Fibroblast of lung (primary cell): ENCODE results near the gene PLEKHA8. TPM values are rescaled to one million over a fixed set of nuclear protein-coding genes. Genes with fewer than 3 reads are reported as not detected.

Source experiments
- DNase-seq, 2 donors: peaks; one replicate each; pipeline versions ENCODE4 v3.0.0 to v3.0.0-alpha.2; 2010; ENCODE audit warnings: low read depth in 2 of 2
- H2AFZ ChIP-seq: 2 replicates; pipeline ENCODE4 v1.5.1; 2012; ENCODE audit warnings: low read length, control low read depth, inconsistent platforms
- H3K27ac ChIP-seq: 2 replicates; pipeline ENCODE4 v1.5.1; 2011; ENCODE audit warnings: low read length, control low read depth; ENCODE audit not compliant: insufficient read depth
- H3K27me3 ChIP-seq: 2 replicates; pipeline ENCODE4 v1.5.1; 2011; ENCODE audit warnings: mild to moderate bottlenecking, low read length; ENCODE audit not compliant: control insufficient read depth, insufficient read depth
- H3K36me3 ChIP-seq: 2 replicates; pipeline ENCODE4 v1.5.1; 2011; ENCODE audit warnings: low read length; ENCODE audit not compliant: control insufficient read depth, insufficient read depth
- H3K4me1 ChIP-seq: 2 replicates; pipeline ENCODE4 v1.5.1; 2011; ENCODE audit warnings: low read length; ENCODE audit not compliant: control insufficient read depth, insufficient read depth; ENCODE audit errors: extremely low read depth
- H3K4me2 ChIP-seq: 2 replicates; pipeline ENCODE4 v1.5.1; 2011; ENCODE audit warnings: low read length, control low read depth; ENCODE audit not compliant: insufficient read depth; ENCODE audit errors: extremely low read depth
- H3K4me3 ChIP-seq, 4 experiments: fragments of 200-600 bp in 1 of 4; sonication (generic) in 1 of 4; replicated peaks in 1 of 4; 2 replicates each; pipeline ENCODE4 v1.5.1; 2011 to 2016; ENCODE audit warnings: low read length in 4 of 4, low read depth in 3 of 4, mild to moderate bottlenecking in 3 of 4, control low read depth in 2 of 4, inconsistent platforms in 1 of 4, mixed read lengths in 1 of 4; ENCODE audit not compliant: insufficient read depth in 1 of 4; ENCODE audit errors: control extremely low read depth in 1 of 4
- H3K79me2 ChIP-seq: 2 replicates; pipeline ENCODE4 v1.5.1; 2012; ENCODE audit warnings: mild to moderate bottlenecking, low read length, inconsistent platforms; ENCODE audit not compliant: control insufficient read depth, insufficient read depth
- H3K9ac ChIP-seq: 2 replicates; pipeline ENCODE4 v1.5.1; 2011; ENCODE audit warnings: mild to moderate bottlenecking, low read length, control low read depth; ENCODE audit not compliant: insufficient read depth
- H3K9me3 ChIP-seq: 2 replicates; pipeline ENCODE4 v1.5.1; 2012; ENCODE audit warnings: low read depth, low read length; ENCODE audit not compliant: control insufficient read depth, insufficient read depth
- H4K20me1 ChIP-seq: 2 replicates; pipeline ENCODE4 v1.5.1; 2011; ENCODE audit warnings: low read length; ENCODE audit not compliant: control insufficient read depth, insufficient read depth; ENCODE audit errors: extremely low read depth
- CTCF ChIP-seq, 2 donors: IDR thresholded peaks in 1 of 2; conservative IDR thresholded peaks in 1 of 2; 1 replicate in 1 of 2; 2 replicates in 1 of 2; pipeline ENCODE4 v1.5.1; 2011 to 2012; ENCODE audit warnings: low read length in 2 of 2, control low read depth in 1 of 2, inconsistent platforms in 1 of 2, low read depth in 1 of 2, mild to moderate bottlenecking in 1 of 2
- EZH2 ChIP-seq: IDR thresholded peaks from 2 replicates; pipeline ENCODE4 v1.5.1; 2012; ENCODE audit warnings: low read length, control low read depth, mild to moderate bottlenecking; ENCODE audit errors: missing control alignments
- polyA plus RNA-seq, 2 donors: library from polyadenylated mRNA; depleted of rRNA in 1 of 2; stranded (reverse) in 1 of 2; unstranded in 1 of 2; fragments of >200 nt; gene quantifications; 2 replicates each; pipeline ENCODE4 v1.2.1, GENCODE V29; 2011 to 2012; ENCODE audit warnings: missing spikeins in 1 of 2
- total RNA-seq: library from RNA; depleted of rRNA; stranded (reverse); fragments of >200 nt; gene quantifications from 2 replicates; pipeline ENCODE4 v1.2.1, GENCODE V29; 2014

PLEKHA8 gene
- total and polyA plus RNA-seq, 2 donors (not counting 1 experiment from before 2014, with no cell fraction given): 9.5 to 15.5 TPM

GRCh38 chr7:30104157-30104556, 75.9 kb downstream of the PLEKHA8 start:
- no peak for TF ChIP-seq EZH2
- no peak for TF ChIP-seq CTCF (conservative IDR thresholded peaks at IDR 0.05 in 1 of 2, IDR thresholded peaks at IDR 0.05 in 1 of 2; ENCODE audit: low read depth in 1 of 2, low read length in 2 of 2)

GRCh38 chr7:30112103-30112713, 84.0 kb downstream of the PLEKHA8 start:
- H3K9ac ChIP-seq: no peak overlapping the region
- H4K20me1 ChIP-seq: no peaks in the 10 kb centered on the region
- no peak for DNase-seq
- no peak overlapping the region for H3K27ac ChIP-seq
- H3K4me2 ChIP-seq: no peak overlapping the region
- H3K79me2 ChIP-seq: no peaks in the 10 kb centered on the region
- H3K9me3 ChIP-seq: peaks cover 2% of the 10 kb centered on the region
- no peaks in the 10 kb centered on the region for H3K36me3 ChIP-seq
- TF ChIP-seq CTCF (conservative IDR thresholded peaks at IDR 0.05 in 1 of 2, IDR thresholded peaks at IDR 0.05 in 1 of 2; ENCODE audit: low read depth in 1 of 2, low read length in 2 of 2) (no peak), EZH2 (no peak)
- H3K4me1 ChIP-seq: no peaks in the 10 kb centered on the region
- no peaks in the 10 kb centered on the region for H3K27me3 ChIP-seq
- no peak overlapping the region for H3K4me3 ChIP-seq
- no peak overlapping the region for H2AFZ ChIP-seq

More at GRCh38 chr7:30104157-30104556, 75.9 kb downstream of the PLEKHA8 start:
- H3K36me3 ChIP-seq: no peaks in the 10 kb centered on the region
- H3K9ac ChIP-seq: no peak overlapping the region
- no peaks in the 10 kb centered on the region for H4K20me1 ChIP-seq
- H3K9me3 ChIP-seq: no peaks in the 10 kb centered on the region
- no peak overlapping the region for H3K27ac ChIP-seq
- H3K4me3 ChIP-seq: no peak overlapping the region
- DNase-seq: no peak
- H3K4me1 ChIP-seq: no peaks in the 10 kb centered on the region
- H3K27me3 ChIP-seq: no peaks in the 10 kb centered on the region
- H3K4me2 ChIP-seq: no peak overlapping the region
- H3K79me2 ChIP-seq: no peaks in the 10 kb centered on the region
- no peak overlapping the region for H2AFZ ChIP-seq

DNA sequence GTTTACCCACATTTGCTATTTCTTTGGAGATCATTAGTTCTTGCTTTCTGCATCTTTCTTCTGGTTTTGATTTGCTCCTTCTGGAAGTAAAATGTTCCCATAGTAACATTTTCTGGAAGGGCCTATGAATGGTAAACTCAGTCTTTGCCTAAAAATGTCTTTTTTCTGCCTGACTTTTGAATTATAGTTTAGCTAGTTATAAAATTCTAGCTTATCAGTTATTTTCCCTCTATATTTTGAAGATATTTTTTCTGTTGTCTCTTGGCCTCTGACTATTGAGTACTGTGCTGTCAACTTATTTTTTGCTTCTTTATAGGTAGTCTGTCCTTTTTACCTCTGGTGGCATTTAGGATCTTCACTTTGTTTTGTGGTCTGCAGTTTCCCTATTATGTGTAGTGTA, 84.9 kb downstream of the PLEKHA8 start:
- Histone ChIP-seq H3K4me2 (no peak overlapping the region), H3K79me2 (no peaks in the 10 kb centered on the region)

More for the DNA sequence above, 84.9 kb downstream of the PLEKHA8 start:
- H3K36me3 ChIP-seq: no peaks in the 10 kb centered on the region
- H3K4me3 ChIP-seq: no peak overlapping the region
- H3K27me3 ChIP-seq: no peaks in the 10 kb centered on the region
- no peaks in the 10 kb centered on the region for H4K20me1 ChIP-seq
- H2AFZ ChIP-seq: no peak overlapping the region
- TF ChIP-seq CTCF (conservative IDR thresholded peaks at IDR 0.05 in 1 of 2, IDR thresholded peaks at IDR 0.05 in 1 of 2; ENCODE audit: low read depth in 1 of 2, low read length in 2 of 2) (no peak), EZH2 (no peak)
- H3K27ac ChIP-seq: no peak overlapping the region
- H3K9me3 ChIP-seq: peaks cover 2% of the 10 kb centered on the region
- H3K9ac ChIP-seq: no peak overlapping the region
- no peak for DNase-seq
- no peaks in the 10 kb centered on the region for H3K4me1 ChIP-seq
